B cell (primary cell): ENCODE measurements around the gene PPP2R5A. TPM values are rescaled to one million over a fixed set of nuclear protein-coding genes. Genes with fewer than 3 reads are reported as not detected.

ENCODE experiments used
- ATAC-seq: fragments of 200-7000 bp; cut with Tn5 transposase; one replicate; pipeline ENCODE4 v1.10.0; 2021; ENCODE audit warnings: low read depth, mild to moderate bottlenecking, moderate number of reproducible peaks, moderate library complexity
- CTCF ChIA-PET: fragments of 350-600 bp; sonication (Branson Sonifier 250); formaldehyde crosslinking; loops from one replicate; lab custom pipeline; 2021; ENCODE audit warnings: antibody characterized with exemption, inconsistent platforms; lab: Charles Lee
- POLR2A ChIA-PET: fragments of 350-600 bp; sonication (Branson Sonifier 250); formaldehyde crosslinking; loops from one replicate; lab custom pipeline; 2021; ENCODE audit warnings: antibody characterized with exemption; lab: Charles Lee
- DNase-seq: peaks from one replicate; pipeline ENCODE4 v3.0.0; 2013
- H2AFZ ChIP-seq: 2 replicates; pipeline ENCODE4 v1.6.1; 2012; ENCODE audit warnings: mild to moderate bottlenecking, low read depth, low read length; ENCODE audit not compliant: insufficient read depth, poor library complexity, severe bottlenecking
- H3K27ac ChIP-seq, 2 donors: 1 replicate in 1 of 2; 2 replicates in 1 of 2; pipeline ENCODE4 v1.5.1; 2012 to 2013; ENCODE audit warnings: low read length in 2 of 2, mild to moderate bottlenecking in 2 of 2, moderate library complexity in 1 of 2
- H3K27me3 ChIP-seq, 4 experiments: fragments of 200-600 bp in 1 of 4; sonication (generic) in 1 of 4; replicated peaks in 1 of 4; 1 replicate in 2 of 4; 2 replicates in 2 of 4; pipeline versions ENCODE4 v1.6.1 to v1.7.0; 2013 to 2016; ENCODE audit warnings: low read length in 3 of 4, mild to moderate bottlenecking in 2 of 4, mixed read lengths in 1 of 4, moderate library complexity in 1 of 4; ENCODE audit not compliant: insufficient read depth in 4 of 4, control insufficient read depth in 3 of 4; ENCODE audit errors: control extremely low read depth in 1 of 4
- H3K36me3 ChIP-seq, 2 experiments: replicated peaks in 1 of 2; 1 replicate in 1 of 2; 2 replicates in 1 of 2; pipeline versions ENCODE4 v1.6.1 to v1.7.1; 2013; ENCODE audit warnings: low read length in 1 of 2; ENCODE audit not compliant: insufficient read depth in 2 of 2, control insufficient read depth in 1 of 2; ENCODE audit errors: control extremely low read depth in 1 of 2, extremely low read depth in 1 of 2
- H3K4me1 ChIP-seq, 2 donors: fragments of 200-600 bp in 1 of 2; sonication (generic) in 1 of 2; 1 replicate in 1 of 2; 2 replicates in 1 of 2; pipeline versions ENCODE4 v1.5.1 to v1.6.1; 2013 to 2017; ENCODE audit warnings: low read length in 2 of 2; ENCODE audit not compliant: control insufficient read depth in 2 of 2, insufficient read depth in 2 of 2
- H3K4me2 ChIP-seq: replicated peaks from 2 replicates; pipeline ENCODE3; 2012; ENCODE audit warnings: mild to moderate bottlenecking, low read depth, low read length; ENCODE audit not compliant: poor library complexity, severe bottlenecking
- H3K4me3 ChIP-seq, 5 experiments: fragments of 200-600 bp in 1 of 5; sonication (generic) in 1 of 5; 1 replicate in 3 of 5; 2 replicates in 2 of 5; pipeline versions ENCODE4 v1.5.1 to v1.7.0; 2011 to 2016; ENCODE audit warnings: low read length in 4 of 5, mild to moderate bottlenecking in 4 of 5, low read depth in 2 of 5, control low read depth in 1 of 5, moderate library complexity in 1 of 5; ENCODE audit not compliant: insufficient read depth in 1 of 5; ENCODE audit errors: control extremely low read depth in 1 of 5, extremely low read depth in 1 of 5
- H3K79me2 ChIP-seq: fragments of 200-600 bp; sonication (generic); one replicate; pipeline ENCODE4 v1.6.0; 2016; ENCODE audit warnings: low read length; ENCODE audit not compliant: control insufficient read depth, insufficient read depth
- H3K9ac ChIP-seq: fragments of 200-600 bp; sonication (generic); 2 replicates; pipeline ENCODE4 v1.6.1; 2017; ENCODE audit warnings: mild to moderate bottlenecking, low read length, moderate library complexity
- H3K9me3 ChIP-seq, 3 donors: one replicate each; pipeline versions ENCODE4 v1.6.1 to v1.7.1; 2013; ENCODE audit warnings: low read length in 2 of 3; ENCODE audit not compliant: control insufficient read depth in 2 of 3, insufficient read depth in 1 of 3; ENCODE audit errors: control extremely low read depth in 1 of 3
- H4K20me1 ChIP-seq: 2 replicates; pipeline ENCODE4 v1.6.0; 2012; ENCODE audit warnings: mild to moderate bottlenecking, low read length; ENCODE audit not compliant: insufficient read depth, control insufficient read depth, poor library complexity, severe bottlenecking
- H3K27ac Mint-ChIP-seq: one replicate; pipeline ENCODE4 v1.8.0; 2021; ENCODE audit warnings: mixed read lengths
- H3K27me3 Mint-ChIP-seq: one replicate; pipeline ENCODE4 v1.8.0; 2021; ENCODE audit warnings: mixed read lengths
- H3K4me1 Mint-ChIP-seq: one replicate; pipeline ENCODE4 v1.8.0; 2021; ENCODE audit warnings: mixed read lengths
- H3K4me3 Mint-ChIP-seq: one replicate; pipeline ENCODE4 v1.8.0; 2021; ENCODE audit warnings: mixed read lengths
- H3K9me3 Mint-ChIP-seq: one replicate; pipeline ENCODE4 v1.8.0; 2022; ENCODE audit warnings: mixed read lengths; ENCODE audit not compliant: insufficient read depth
- CTCF ChIP-seq: fragments of 200-600 bp; IDR thresholded peaks from one replicate; pipeline ENCODE4 v1.8.0; 2022; ENCODE audit warnings: antibody characterized with exemption, mild to moderate bottlenecking
- EZH2 ChIP-seq: IDR thresholded peaks from 2 replicates; pipeline ENCODE4 v1.6.1; 2012; ENCODE audit warnings: borderline replicate concordance, low read depth, mild to moderate bottlenecking, moderate library complexity, low read length; ENCODE audit not compliant: insufficient read depth, poor library complexity, severe bottlenecking
- WGBS: methylation state at CpG from one replicate; pipeline ENCODE4 v1.1.5; 2013; ENCODE audit warnings: missing lambda C conversion rate; ENCODE audit not compliant: insufficient coverage; 5-methylcytosine and 5-hydroxymethylcytosine counted together
- intact Hi-C: fragments of 100-400 bp; cut with micrococcal nuclease; formaldehyde crosslinking; loops from one replicate; pipeline ENCODE4 v1.10.0; 2022
- polyA plus RNA-seq: library from polyadenylated mRNA; depleted of rRNA; stranded (reverse); fragments of >200 nt; gene quantifications from 2 replicates; pipeline ENCODE4 v1.2.3, GENCODE V29; 2012
- total RNA-seq, 2 donors: library from RNA; stranded (reverse); fragments of 120-200 nt in 1 of 2; gene quantifications; 1 replicate in 1 of 2; 2 replicates in 1 of 2; pipeline versions ENCODE4 v1.2.3 to v1.2.4, GENCODE V29; 2013 to 2022

Gene PPP2R5A
- total and polyA plus RNA-seq, 2 donors (not counting 1 experiment from before 2014, with no cell fraction given) = 22.4 to 43.4 TPM

- peaks cover 69% of the 10 kb centered on the region for H4K20me1 ChIP-seq
- no peak overlapping the region for H3K4me2 ChIP-seq
- CTCF ChIA-PET = interaction anchor here (1.0 to 8.5 kb wide), 3 partner anchors 161 to 231 kb away, joined by 6 to 101 read pairs (median 91); no protein-coding TSS in a partner anchor
- H3K79me2 ChIP-seq = peaks cover 85% of the 10 kb centered on the region
- ATAC-seq (no peak), DNase-seq (no peak)
- Mint-ChIP-seq H3K4me3 (no peak overlapping the region), H3K27me3 (no peaks in the 10 kb centered on the region), H3K27ac (no peak overlapping the region), H3K4me1 (peaks cover 67% of the 10 kb centered on the region), H3K9me3 (no peaks in the 10 kb centered on the region)
- 100% methylated on average over 2 of the region's 3 CpGs for WGBS
- TF ChIP-seq CTCF (no peak), EZH2 (no peak)
- no peak overlapping the region for H3K9ac ChIP-seq
- H2AFZ ChIP-seq = no peak overlapping the region
- H3K4me3 ChIP-seq = no peak overlapping the region
- no peaks in the 10 kb centered on the region for H3K9me3 ChIP-seq
- H3K4me1 ChIP-seq = peaks cover 20 to 40% of the 10 kb centered on the region in 2 donors
- no peaks in the 10 kb centered on the region for H3K36me3 ChIP-seq
- POLR2A ChIA-PET = no interaction called here
- intact Hi-C loops = no loop called here
- H3K27me3 ChIP-seq = no peaks in the 10 kb centered on the region
- H3K27ac ChIP-seq = no peak overlapping the region
Observed at GRCh38 chr1:212294983-212295382, 9.8 kb downstream of the PPP2R5A start.

- peaks cover 74% of the 10 kb centered on the region for H4K20me1 ChIP-seq
- H3K4me1 ChIP-seq = peaks cover 20 to 36% of the 10 kb centered on the region in 2 donors
- Mint-ChIP-seq H3K4me1 (peaks cover 64% of the 10 kb centered on the region), H3K4me3 (no peak overlapping the region), H3K27me3 (no peaks in the 10 kb centered on the region), H3K27ac (no peak overlapping the region), H3K9me3 (no peaks in the 10 kb centered on the region)
- WGBS = 83% methylated on average over 2 of the region's 2 CpGs
- H3K4me2 ChIP-seq = no peak overlapping the region
- H3K9me3 ChIP-seq = no peaks in the 10 kb centered on the region
- H3K79me2 ChIP-seq = peaks cover 85% of the 10 kb centered on the region
- no peak for ATAC-seq
- DNase-seq = no peak
- no peak for TF ChIP-seq EZH2
- no peak for TF ChIP-seq CTCF
- ChIA-PET CTCF (interaction anchor here (1.2 to 8.5 kb wide), 3 partner anchors 16 to 231 kb away, joined by 3 to 101 read pairs (median 91); no protein-coding TSS in a partner anchor), POLR2A (interaction anchor here (0.6 kb wide), 2 partner anchors 10 to 232 kb away, joined by 5 to 8 read pairs; no protein-coding TSS in a partner anchor)
- no peak overlapping the region for H3K4me3 ChIP-seq
- no peaks in the 10 kb centered on the region for H3K27me3 ChIP-seq
- H3K36me3 ChIP-seq = no peaks in the 10 kb centered on the region
- H2AFZ ChIP-seq = no peak overlapping the region
- H3K9ac ChIP-seq = no peak overlapping the region
- intact Hi-C loops = no loop called here
- H3K27ac ChIP-seq = no peak overlapping the region
Observed at GRCh38 chr1:212295579-212295978, 10.4 kb downstream of the PPP2R5A start.
